ENCODE data around the gene DDX41. TPM values are rescaled to one million over a fixed set of nuclear protein-coding genes. Genes with fewer than 3 reads are reported as not detected.

Gene DDX41
- total RNA-seq, 6 donors from 2014 or later = 82.0 to 150 (median 91.9) TPM

DNA sequence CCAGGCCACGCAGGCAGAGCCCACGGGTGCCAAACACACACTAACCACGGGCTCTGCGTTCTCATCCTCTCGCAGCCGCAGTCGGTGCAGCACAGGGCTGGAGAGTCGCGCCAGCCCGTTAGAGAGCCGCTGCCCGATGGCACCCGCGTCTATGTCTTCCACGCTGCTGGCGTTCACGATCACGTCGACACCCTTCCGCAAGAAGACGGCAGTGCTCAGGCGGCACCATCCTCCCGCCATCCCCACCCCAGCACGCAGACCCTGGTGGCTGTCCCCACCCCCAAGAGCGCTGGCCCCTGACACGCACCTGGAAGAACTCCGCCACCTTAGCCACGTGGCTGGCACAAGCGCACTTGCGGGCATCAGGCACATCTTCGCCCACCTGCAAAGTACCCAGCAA, 49.3 kb downstream of the DDX41 start:
- Histone ChIP-seq H3K27ac (no peak overlapping the region), H3K4me3 (no peak overlapping the region), H3K4me1 (peaks cover 9 to 21% (median 14%) of the 10 kb centered on the region in 4 donors), H3K27me3 (peaks cover 0 to 2% (median 0%) of the 10 kb centered on the region in 4 donors), H3K9me3 (no peaks in the 10 kb centered on the region), H3K36me3 (peaks cover 0 to 24% (median 14%) of the 10 kb centered on the region in 4 donors)
- peak in 1 of 2 donors; percentile 69 for DNase-seq
- no peak for ATAC-seq (ENCODE audit: low FRiP score in 2 of 2)
- TF ChIP-seq, protein P1, sequence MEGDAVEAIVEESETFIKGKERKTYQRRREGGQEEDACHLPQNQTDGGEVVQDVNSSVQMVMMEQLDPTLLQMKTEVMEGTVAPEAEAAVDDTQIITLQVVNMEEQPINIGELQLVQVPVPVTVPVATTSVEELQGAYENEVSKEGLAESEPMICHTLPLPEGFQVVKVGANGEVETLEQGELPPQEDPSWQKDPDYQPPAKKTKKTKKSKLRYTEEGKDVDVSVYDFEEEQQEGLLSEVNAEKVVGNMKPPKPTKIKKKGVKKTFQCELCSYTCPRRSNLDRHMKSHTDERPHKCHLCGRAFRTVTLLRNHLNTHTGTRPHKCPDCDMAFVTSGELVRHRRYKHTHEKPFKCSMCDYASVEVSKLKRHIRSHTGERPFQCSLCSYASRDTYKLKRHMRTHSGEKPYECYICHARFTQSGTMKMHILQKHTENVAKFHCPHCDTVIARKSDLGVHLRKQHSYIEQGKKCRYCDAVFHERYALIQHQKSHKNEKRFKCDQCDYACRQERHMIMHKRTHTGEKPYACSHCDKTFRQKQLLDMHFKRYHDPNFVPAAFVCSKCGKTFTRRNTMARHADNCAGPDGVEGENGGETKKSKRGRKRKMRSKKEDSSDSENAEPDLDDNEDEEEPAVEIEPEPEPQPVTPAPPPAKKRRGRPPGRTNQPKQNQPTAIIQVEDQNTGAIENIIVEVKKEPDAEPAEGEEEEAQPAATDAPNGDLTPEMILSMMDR (IDR thresholded peaks at IDR 0.05) = no peak
- no peak for TF ChIP-seq POLR2AphosphoS5 (IDR thresholded peaks at IDR 0.05)
- 97% methylated on average over 24 to 31 of the region's 31 CpGs for WGBS, 2 donors

DNA sequence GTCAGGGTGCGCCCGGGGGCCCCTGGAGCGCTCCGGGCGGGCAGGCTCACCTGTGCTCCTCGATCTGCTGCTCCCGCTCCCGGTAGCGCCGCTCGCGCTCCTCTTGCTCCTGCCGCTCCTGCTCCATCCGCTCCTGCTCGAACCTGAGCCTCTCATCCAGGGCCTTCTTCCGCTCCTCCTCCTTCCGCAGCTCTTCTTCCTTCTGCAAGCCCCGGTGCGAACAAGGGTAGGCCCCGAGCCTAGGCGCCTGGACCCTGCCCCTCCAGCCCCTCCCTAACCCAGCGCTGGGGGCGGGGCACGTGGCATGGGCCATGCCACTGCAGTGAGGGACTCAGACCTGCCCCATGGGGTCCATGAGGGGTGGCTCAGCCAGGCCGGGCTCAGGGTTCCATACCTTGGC, 49.9 kb downstream of the DDX41 start:
- Histone ChIP-seq H3K4me1 (peaks cover 8 to 21% (median 12%) of the 10 kb centered on the region in 4 donors), H3K36me3 (peaks cover 0 to 24% (median 14%) of the 10 kb centered on the region in 4 donors), H3K9me3 (no peaks in the 10 kb centered on the region), H3K4me3 (no peak overlapping the region), H3K27me3 (no peaks in the 10 kb centered on the region), H3K27ac (no peak overlapping the region)
- DNase-seq (peak in 1 of 2 donors; percentile 79), ATAC-seq (ENCODE audit: low FRiP score in 2 of 2) (no peak)
- WGBS, 2 donors = 85 to 97% methylated on average over 25 of the region's 25 CpGs
- TF ChIP-seq EP300 (IDR thresholded peaks at IDR 0.05) = no peak
- no peak for TF ChIP-seq POLR2A (IDR thresholded peaks at IDR 0.05)
- TF ChIP-seq, protein P1 (IDR thresholded peaks at IDR 0.05) = no peak
- TF ChIP-seq POLR2AphosphoS5 (IDR thresholded peaks at IDR 0.05) = no peak

- H3K4me3 ChIP-seq = no peak overlapping the region
- H3K36me3 ChIP-seq = peaks cover 0 to 27% (median 15%) of the 10 kb centered on the region in 4 donors
- WGBS, 2 donors = 93 to 97% methylated on average over 11 of the region's 11 CpGs
- DNase-seq (no peak), ATAC-seq (ENCODE audit: low FRiP score in 2 of 2) (no peak)
- no peak for TF ChIP-seq POLR2AphosphoS5 (IDR thresholded peaks at IDR 0.05)
- no peak for TF ChIP-seq EP300 (IDR thresholded peaks at IDR 0.05)
- TF ChIP-seq POLR2A (IDR thresholded peaks at IDR 0.05) = no peak
- TF ChIP-seq, protein P1 (IDR thresholded peaks at IDR 0.05) = no peak
- no peaks in the 10 kb centered on the region for H3K9me3 ChIP-seq
- no peaks in the 10 kb centered on the region for H3K27me3 ChIP-seq
- no peak overlapping the region for H3K27ac ChIP-seq
- peaks cover 6 to 17% (median 9%) of the 10 kb centered on the region in 4 donors for H3K4me1 ChIP-seq
Observed at GRCh38 chr5:177465044-177465443, 51.7 kb downstream of the DDX41 start.

GRCh38 chr5:177462021-177462670, 54.6 kb downstream of the DDX41 start:
- DNase-seq (peak; percentile 68 to 74), ATAC-seq (ENCODE audit: low FRiP score in 2 of 2) (peak in 1 of 2 donors; percentile 28)
- H3K4me1 ChIP-seq = peaks cover 6 to 23% (median 9%) of the 10 kb centered on the region in 4 donors
- TF ChIP-seq POLR2A (IDR thresholded peaks at IDR 0.05) (no peak), POLR2AphosphoS5 (IDR thresholded peaks at IDR 0.05) (peak; percentile 15 to 72)
- TF ChIP-seq, protein P1 (IDR thresholded peaks at IDR 0.05) = no peak
- H3K36me3 ChIP-seq = peaks cover 0 to 44% (median 20%) of the 10 kb centered on the region in 4 donors
- H3K4me3 ChIP-seq = no peak overlapping the region
- WGBS, 2 donors = 40 to 51% methylated on average over 7 to 24 of the region's 27 CpGs
- no peaks in the 10 kb centered on the region for H3K27me3 ChIP-seq
- no peaks in the 10 kb centered on the region for H3K9me3 ChIP-seq
- peak overlapping the region; percentile 35 to 76 (median 62) for H3K27ac ChIP-seq

Other genes starting within 250 kb of the DDX41 start
- 10 to 100 TPM; 26.8 to 92.2 (median 50.3) TPM for gene RAB24, start 213.2 kb downstream of the DDX41 start, total RNA-seq
- 100 to 1,000 TPM in 2 of 6 donors, 10 to 100 TPM in 4; 45.1 to 132 (median 86.8) TPM for gene PRELID1, start 213.2 kb downstream of the DDX41 start, total RNA-seq
- 10 to 100 TPM in 4 of 6 donors, 1 to 10 TPM in 2; 8.8 to 29.5 (median 13.6) TPM for gene MXD3, start 205.1 kb downstream of the DDX41 start, total RNA-seq
- gene LMAN2, start 165.3 kb downstream of the DDX41 start, total RNA-seq = 100 to 1,000 TPM; 134 to 263 (median 177) TPM
- 10 to 100 TPM; 11.9 to 39.1 (median 26.6) TPM for gene RGS14, start 159.0 kb downstream of the DDX41 start, total RNA-seq
- gene SLC34A1, start 132.5 kb downstream of the DDX41 start, total RNA-seq = not detected
- gene PFN3, start 116.3 kb downstream of the DDX41 start, total RNA-seq = not detected
- gene F12, start 107.4 kb downstream of the DDX41 start, total RNA-seq = 1 to 10 TPM in 4 of 6 donors, under 1 TPM in 1, not detected in 1; 0.91 to 7.8 (median 2.1) TPM
- gene GRK6, start 90.3 kb downstream of the DDX41 start, total RNA-seq = 10 to 100 TPM; 26.8 to 85.9 (median 56.6) TPM
- gene PRR7, start 70.1 kb downstream of the DDX41 start, total RNA-seq = 1 to 10 TPM; 1.6 to 9.2 (median 3.4) TPM
- 10 to 100 TPM; 17.0 to 55.6 (median 30.1) TPM for gene DBN1, start 43.3 kb downstream of the DDX41 start, total RNA-seq
- 100 to 1,000 TPM in 1 of 6 donors, 10 to 100 TPM in 5; 32.0 to 142 (median 75.8) TPM for gene PDLIM7, start 19.4 kb downstream of the DDX41 start, total RNA-seq
- 100 to 1,000 TPM in 1 of 6 donors, 10 to 100 TPM in 5; 17.4 to 113 (median 75.9) TPM for gene DOK3, start 7.1 kb downstream of the DDX41 start, total RNA-seq
- 100 to 1,000 TPM in 2 of 6 donors, 10 to 100 TPM in 4; 45.1 to 421 (median 91.4) TPM for gene FAM193B, start 37.6 kb upstream of the DDX41 start, total RNA-seq
- 100 to 1,000 TPM in 3 of 6 donors, 10 to 100 TPM in 3; 28.3 to 187 (median 110) TPM for gene TMED9, start 75.2 kb upstream of the DDX41 start, total RNA-seq
- 10 to 100 TPM; 17.2 to 30.4 (median 23.0) TPM for gene B4GALT7, start 83.2 kb upstream of the DDX41 start, total RNA-seq